Activated CD4-positive, alpha-beta T cell treated with anti-CD3 and anti-CD28 coated beads, Interleukin-2, amount 10 ng/mL, durations not matched to agents 24 days and 14 days (primary cell): ENCODE data around the gene RPS6KA2. TPM values are rescaled to one million over a fixed set of nuclear protein-coding genes. Genes with fewer than 3 reads are reported as not detected.

Experiments
- DNase-seq: peaks from one replicate; pipeline ENCODE4 v3.0.0; 2022
- H3K27ac Mint-ChIP-seq: one replicate; pipeline ENCODE4 v1.8.0; 2022; ENCODE audit warnings: mild to moderate bottlenecking, mixed read lengths
- H3K27me3 Mint-ChIP-seq: one replicate; pipeline ENCODE4 v1.8.0; 2022; ENCODE audit warnings: mixed read lengths
- H3K36me3 Mint-ChIP-seq: one replicate; pipeline ENCODE4 v1.8.0; 2022; ENCODE audit warnings: low read depth, mild to moderate bottlenecking, mixed read lengths
- H3K4me1 Mint-ChIP-seq: one replicate; pipeline ENCODE4 v1.8.0; 2021; ENCODE audit warnings: mixed read lengths
- H3K4me3 Mint-ChIP-seq: one replicate; pipeline ENCODE4 v1.8.0; 2022; ENCODE audit warnings: mild to moderate bottlenecking, moderate library complexity, mixed read lengths
- H3K9me3 Mint-ChIP-seq: one replicate; pipeline ENCODE4 v1.8.0; 2021; ENCODE audit warnings: mixed read lengths
- intact Hi-C: fragments of 100-400 bp; cut with micrococcal nuclease; formaldehyde crosslinking; loops from one replicate; pipeline ENCODE4 v1.15.1; 2023
- total RNA-seq: library from RNA; stranded (reverse); gene quantifications from 2 replicates; pipeline ENCODE4 v1.2.3, GENCODE V29; 2022

RPS6KA2 gene
- total RNA-seq, 1 donor from 2014 or later, result 2.8 TPM

- Mint-ChIP-seq H3K4me3 (no peak overlapping the region), H3K27me3 (no peaks in the 10 kb centered on the region), H3K36me3 (no peaks in the 10 kb centered on the region), H3K4me1 (no peaks in the 10 kb centered on the region), H3K27ac (no peak overlapping the region), H3K9me3 (no peaks in the 10 kb centered on the region)
- DNase-seq, result no peak
- intact Hi-C loops, result no loop called here
These were observed 172.1 kb downstream of the RPS6KA2 start for GRCh38 chr6:166454692-166455515.

DNA sequence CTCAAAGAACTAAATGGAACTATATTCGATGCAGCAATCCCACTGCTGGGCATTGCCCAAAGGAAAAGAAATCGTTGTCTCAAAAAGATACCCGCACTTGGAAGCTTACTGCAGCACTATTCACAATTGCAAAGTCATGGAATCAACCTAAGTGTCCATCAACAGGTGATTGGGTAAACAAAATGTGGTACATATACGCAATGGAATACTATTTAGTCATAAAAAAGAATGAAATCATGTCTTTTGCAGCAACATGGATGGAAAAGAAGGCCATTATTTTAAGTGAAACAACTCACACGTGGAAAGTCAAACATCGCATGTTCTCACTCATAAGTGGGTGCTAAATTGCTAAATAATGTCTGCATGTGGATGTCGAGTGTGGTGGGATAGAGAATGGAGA is 173.4 kb downstream of the RPS6KA2 start:
- Mint-ChIP-seq H3K4me3 (no peak overlapping the region), H3K4me1 (no peaks in the 10 kb centered on the region), H3K9me3 (no peaks in the 10 kb centered on the region)

DNA sequence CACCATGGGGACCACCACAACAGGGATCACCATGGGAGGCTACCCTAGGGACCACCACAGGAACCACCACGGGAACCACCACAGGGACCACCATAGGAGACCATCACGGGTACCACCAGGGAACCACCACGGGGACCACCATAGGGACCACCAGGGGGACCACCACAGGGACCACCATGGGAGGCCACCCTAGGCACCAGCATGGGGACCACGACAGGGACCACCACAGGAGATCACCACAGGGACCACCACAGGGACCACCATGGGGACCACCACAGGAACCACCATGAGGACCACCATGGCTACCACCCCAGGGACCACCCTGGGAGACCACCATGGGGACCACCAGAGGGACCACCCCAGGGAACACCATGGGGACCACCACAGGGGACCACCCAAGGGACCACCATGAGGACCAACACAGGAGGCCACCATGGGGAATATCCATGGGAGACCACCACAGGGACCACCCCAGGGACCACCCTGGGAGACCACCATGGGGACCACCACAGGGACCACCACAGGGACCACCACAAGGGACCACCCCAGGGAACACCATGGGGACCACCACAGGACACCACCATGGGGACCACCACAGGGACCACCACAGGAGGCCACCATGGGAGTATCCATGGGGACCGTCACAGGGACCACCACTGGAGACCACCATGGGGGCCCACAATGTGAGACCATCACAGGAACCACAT is 176.7 kb downstream of the RPS6KA2 start:
- peaks cover 1% of the 10 kb centered on the region for H3K4me1 Mint-ChIP-seq
- no peaks in the 10 kb centered on the region for H3K27me3 Mint-ChIP-seq
- no peak overlapping the region for H3K4me3 Mint-ChIP-seq
- intact Hi-C loops, result no loop called here
- no peak for DNase-seq
- no peak overlapping the region for H3K27ac Mint-ChIP-seq
- no peaks in the 10 kb centered on the region for H3K36me3 Mint-ChIP-seq
- H3K9me3 Mint-ChIP-seq, result no peaks in the 10 kb centered on the region

More for the DNA sequence above, 173.4 kb downstream of the RPS6KA2 start:
- intact Hi-C loops, result no loop called here
- no peak for DNase-seq
- H3K27ac Mint-ChIP-seq, result no peak overlapping the region
- H3K27me3 Mint-ChIP-seq, result no peaks in the 10 kb centered on the region
- no peaks in the 10 kb centered on the region for H3K36me3 Mint-ChIP-seq

- Mint-ChIP-seq H3K27me3 (no peaks in the 10 kb centered on the region), H3K4me3 (no peak overlapping the region), H3K36me3 (no peaks in the 10 kb centered on the region), H3K4me1 (peaks cover 1% of the 10 kb centered on the region), H3K9me3 (no peaks in the 10 kb centered on the region), H3K27ac (no peak overlapping the region)
- no peak for DNase-seq
- intact Hi-C loops, result no loop called here
These were observed 177.4 kb downstream of the RPS6KA2 start for GRCh38 chr6:166449641-166450040.

GRCh38 chr6:166449036-166449435 is 178.0 kb downstream of the RPS6KA2 start:
- intact Hi-C loops, result no loop called here
- Mint-ChIP-seq H3K27me3 (no peaks in the 10 kb centered on the region), H3K36me3 (no peaks in the 10 kb centered on the region), H3K9me3 (no peaks in the 10 kb centered on the region), H3K27ac (no peak overlapping the region), H3K4me3 (no peak overlapping the region), H3K4me1 (peaks cover 1% of the 10 kb centered on the region)
- DNase-seq, result no peak

DNA sequence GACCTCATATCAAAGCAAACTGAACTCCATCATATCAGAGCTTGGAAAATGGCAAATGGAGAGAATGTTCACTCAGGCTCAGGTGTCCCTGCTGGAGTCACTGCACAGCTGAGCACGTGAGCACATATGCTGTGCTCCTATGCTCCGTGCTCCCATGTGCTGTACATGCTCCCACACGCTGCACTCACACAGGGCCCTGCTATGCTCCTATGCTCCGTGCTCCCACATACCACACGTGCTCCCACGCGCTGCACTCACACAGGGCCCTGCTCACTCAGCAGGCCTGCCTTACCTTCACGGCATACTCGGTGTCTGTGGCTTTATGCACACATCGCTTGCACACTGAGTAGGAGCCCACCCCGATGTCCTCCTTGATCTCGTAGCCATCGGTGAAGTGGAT is 178.6 kb downstream of the RPS6KA2 start:
- H3K9me3 Mint-ChIP-seq, result no peaks in the 10 kb centered on the region
- DNase-seq, result no peak
- no peak overlapping the region for H3K27ac Mint-ChIP-seq
- H3K36me3 Mint-ChIP-seq, result no peaks in the 10 kb centered on the region
- intact Hi-C loops, result no loop called here
- H3K4me3 Mint-ChIP-seq, result no peak overlapping the region
- peaks cover 1% of the 10 kb centered on the region for H3K4me1 Mint-ChIP-seq
- no peaks in the 10 kb centered on the region for H3K27me3 Mint-ChIP-seq

GRCh38 chr6:166446567-166447065 is 180.4 kb downstream of the RPS6KA2 start:
- Mint-ChIP-seq H3K4me3 (no peak overlapping the region), H3K9me3 (no peaks in the 10 kb centered on the region), H3K4me1 (peaks cover 1% of the 10 kb centered on the region), H3K27ac (no peak overlapping the region), H3K27me3 (no peaks in the 10 kb centered on the region), H3K36me3 (no peaks in the 10 kb centered on the region)
- DNase-seq, result no peak
- intact Hi-C loops, result no loop called here

DNA sequence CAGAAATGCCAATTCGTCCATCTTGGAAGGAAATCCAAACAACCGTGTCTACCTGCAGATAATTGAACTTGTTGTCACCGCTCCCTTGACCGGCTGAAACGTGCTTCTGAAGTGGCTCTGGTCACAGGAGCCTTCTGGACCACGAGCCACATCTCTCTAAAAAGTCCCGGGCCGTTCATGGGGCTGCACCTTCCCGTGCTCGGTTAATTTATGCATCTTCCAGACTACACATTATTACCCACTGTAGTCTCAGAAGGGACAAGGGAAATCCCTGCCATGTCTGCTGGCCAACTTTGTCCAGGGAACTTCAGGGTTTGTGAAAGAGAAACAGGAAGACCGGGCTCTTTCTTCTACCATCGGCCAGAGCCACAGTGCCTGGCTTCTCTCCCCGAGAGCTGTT is 180.9 kb downstream of the RPS6KA2 start:
- Mint-ChIP-seq H3K9me3 (no peaks in the 10 kb centered on the region), H3K36me3 (no peaks in the 10 kb centered on the region), H3K27me3 (peaks cover 2% of the 10 kb centered on the region), H3K4me1 (peaks cover 1% of the 10 kb centered on the region), H3K27ac (no peak overlapping the region), H3K4me3 (no peak overlapping the region)
- intact Hi-C loops, result no loop called here
- DNase-seq, result no peak

- no peak overlapping the region for H3K4me3 Mint-ChIP-seq
- peaks cover 5% of the 10 kb centered on the region for H3K4me1 Mint-ChIP-seq
- DNase-seq, result no peak
- intact Hi-C loops, result no loop called here
- no peak overlapping the region for H3K27ac Mint-ChIP-seq
- peaks cover 14% of the 10 kb centered on the region for H3K27me3 Mint-ChIP-seq
- no peaks in the 10 kb centered on the region for H3K36me3 Mint-ChIP-seq
- no peaks in the 10 kb centered on the region for H3K9me3 Mint-ChIP-seq
These were observed 182.6 kb downstream of the RPS6KA2 start for GRCh38 chr6:166444446-166444845.

GRCh38 chr6:166443166-166443565 is 183.9 kb downstream of the RPS6KA2 start:
- DNase-seq, result no peak
- no peak overlapping the region for H3K27ac Mint-ChIP-seq
- no peaks in the 10 kb centered on the region for H3K9me3 Mint-ChIP-seq
- H3K36me3 Mint-ChIP-seq, result no peaks in the 10 kb centered on the region
- peaks cover 16% of the 10 kb centered on the region for H3K27me3 Mint-ChIP-seq
- peaks cover 7% of the 10 kb centered on the region for H3K4me1 Mint-ChIP-seq
- intact Hi-C loops, result no loop called here
- no peak overlapping the region for H3K4me3 Mint-ChIP-seq

DNA sequence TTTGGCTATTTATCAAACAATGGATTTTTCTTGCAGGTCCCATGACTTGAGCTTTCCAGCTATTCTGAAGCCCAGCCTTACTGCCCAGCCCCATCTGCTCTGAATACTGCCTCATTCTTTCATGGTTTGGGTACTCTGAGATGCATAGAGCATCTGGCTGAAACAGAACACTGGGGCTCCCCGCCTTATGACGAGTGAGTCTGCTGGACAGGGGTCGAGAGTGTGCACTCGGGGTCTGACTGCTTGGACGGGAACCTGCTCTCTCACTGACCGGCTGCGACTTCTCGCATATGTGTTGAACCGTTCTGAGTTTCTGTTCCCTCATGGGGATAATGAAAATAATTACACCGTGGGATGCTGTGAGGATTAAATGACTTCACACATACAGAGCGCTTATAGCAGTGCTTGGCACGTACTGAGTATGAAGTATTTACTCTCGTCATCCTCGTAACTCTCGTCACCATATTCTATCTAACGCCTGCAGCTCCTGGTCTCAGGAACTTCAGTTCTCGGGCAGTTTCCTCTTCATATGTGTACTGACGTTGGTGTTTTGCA is 184.8 kb downstream of the RPS6KA2 start:
- H3K4me1 Mint-ChIP-seq, result peaks cover 7% of the 10 kb centered on the region
- H3K27me3 Mint-ChIP-seq, result peaks cover 18% of the 10 kb centered on the region
- no peaks in the 10 kb centered on the region for H3K9me3 Mint-ChIP-seq
- intact Hi-C loops, result no loop called here
- H3K27ac Mint-ChIP-seq, result no peak overlapping the region
- DNase-seq, result no peak
- no peak overlapping the region for H3K4me3 Mint-ChIP-seq
- no peaks in the 10 kb centered on the region for H3K36me3 Mint-ChIP-seq

- H3K27ac Mint-ChIP-seq, result no peak overlapping the region
- H3K9me3 Mint-ChIP-seq, result no peaks in the 10 kb centered on the region
- intact Hi-C loops, result no loop called here
- no peaks in the 10 kb centered on the region for H3K36me3 Mint-ChIP-seq
- peaks cover 18% of the 10 kb centered on the region for H3K27me3 Mint-ChIP-seq
- H3K4me1 Mint-ChIP-seq, result peaks cover 6% of the 10 kb centered on the region
- DNase-seq, result no peak
- no peak overlapping the region for H3K4me3 Mint-ChIP-seq
These were observed 185.5 kb downstream of the RPS6KA2 start for GRCh38 chr6:166441325-166442078.

DNA sequence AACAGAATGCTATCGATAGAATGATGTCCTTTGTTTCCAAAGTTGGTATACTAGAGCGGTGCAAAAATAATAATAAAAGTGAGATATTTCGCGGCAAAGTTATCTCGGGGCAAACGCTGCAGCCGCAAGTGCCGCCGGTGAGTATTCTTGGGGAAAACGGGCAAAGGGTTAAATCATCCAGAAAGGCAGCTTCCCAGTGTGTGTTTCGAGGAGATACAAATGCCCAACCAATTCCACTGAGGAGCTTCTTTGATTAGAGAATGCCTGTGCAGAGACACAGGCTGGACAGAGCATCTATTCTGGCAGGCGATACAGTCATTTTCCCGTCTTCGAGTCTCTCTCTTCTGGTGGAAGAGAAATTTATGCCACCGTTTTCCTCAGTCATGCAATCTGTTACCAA is 186.3 kb downstream of the RPS6KA2 start:
- H3K4me3 Mint-ChIP-seq, result no peak overlapping the region
- H3K27ac Mint-ChIP-seq, result no peak overlapping the region
- H3K9me3 Mint-ChIP-seq, result no peaks in the 10 kb centered on the region
- H3K36me3 Mint-ChIP-seq, result no peaks in the 10 kb centered on the region
- intact Hi-C loops, result no loop called here
- H3K27me3 Mint-ChIP-seq, result peaks cover 18% of the 10 kb centered on the region
- H3K4me1 Mint-ChIP-seq, result peaks cover 6% of the 10 kb centered on the region
- no peak for DNase-seq
